ENCODE measurements around the gene CCNG2.

DNA sequence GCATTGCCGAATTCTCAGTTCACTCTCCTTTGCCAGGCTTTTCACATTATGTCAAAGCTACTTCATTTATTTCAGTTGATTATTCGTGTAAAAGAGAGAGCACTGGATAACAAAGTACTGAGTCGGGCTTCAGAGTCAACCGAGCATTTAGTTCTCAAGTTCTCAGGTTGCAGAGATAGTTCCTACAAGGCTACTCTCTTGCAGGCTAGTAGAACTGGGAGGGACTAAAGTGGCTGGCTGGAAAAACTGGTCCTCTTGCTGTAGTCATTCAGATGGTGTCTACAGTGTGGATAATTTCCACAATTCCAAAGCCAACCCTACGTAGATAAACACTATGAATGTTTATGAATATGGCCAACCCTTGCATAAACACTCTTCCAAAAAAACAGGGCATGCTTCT is 4.6 kb upstream of the CCNG2 start:
- TF ChIP-seq, protein P1, sequence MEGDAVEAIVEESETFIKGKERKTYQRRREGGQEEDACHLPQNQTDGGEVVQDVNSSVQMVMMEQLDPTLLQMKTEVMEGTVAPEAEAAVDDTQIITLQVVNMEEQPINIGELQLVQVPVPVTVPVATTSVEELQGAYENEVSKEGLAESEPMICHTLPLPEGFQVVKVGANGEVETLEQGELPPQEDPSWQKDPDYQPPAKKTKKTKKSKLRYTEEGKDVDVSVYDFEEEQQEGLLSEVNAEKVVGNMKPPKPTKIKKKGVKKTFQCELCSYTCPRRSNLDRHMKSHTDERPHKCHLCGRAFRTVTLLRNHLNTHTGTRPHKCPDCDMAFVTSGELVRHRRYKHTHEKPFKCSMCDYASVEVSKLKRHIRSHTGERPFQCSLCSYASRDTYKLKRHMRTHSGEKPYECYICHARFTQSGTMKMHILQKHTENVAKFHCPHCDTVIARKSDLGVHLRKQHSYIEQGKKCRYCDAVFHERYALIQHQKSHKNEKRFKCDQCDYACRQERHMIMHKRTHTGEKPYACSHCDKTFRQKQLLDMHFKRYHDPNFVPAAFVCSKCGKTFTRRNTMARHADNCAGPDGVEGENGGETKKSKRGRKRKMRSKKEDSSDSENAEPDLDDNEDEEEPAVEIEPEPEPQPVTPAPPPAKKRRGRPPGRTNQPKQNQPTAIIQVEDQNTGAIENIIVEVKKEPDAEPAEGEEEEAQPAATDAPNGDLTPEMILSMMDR (conservative IDR thresholded peaks at IDR 0.05; ENCODE audit: low read depth, low read length) = no peak
- no peak for TF ChIP-seq EZH2 (IDR thresholded peaks at IDR 0.05; ENCODE audit: borderline replicate concordance, low read depth, low read length, poor library complexity, severe bottlenecking)
